GM21423 (cell line): Measurements from ENCODE around the gene COL4A1.
"Not testable (repeated sequence)": the region's sequence is repeated elsewhere in the genome, so short reads cannot be mapped to it uniquely, and the experiment has no call there.

ENCODE experiments used
- ATAC-seq: cut with Tn5 transposase; IDR thresholded peaks from one replicate; pipeline ENCODE4 v1.9.1; 2021; ENCODE audit warnings: mild to moderate bottlenecking, moderate library complexity; ENCODE audit not compliant: unreplicated experiment

COL4A1 gene

GRCh38 chr13:110125613-110126272, 181.2 kb downstream of the COL4A1 start:
- ATAC-seq, result no peak

- ATAC-seq, result no peak
These were observed 181.8 kb downstream of the COL4A1 start for GRCh38 chr13:110125157-110125556.

GRCh38 chr13:110124201-110124940, 182.6 kb downstream of the COL4A1 start:
- ATAC-seq, result no peak

- ATAC-seq, result no peak
These were observed 183.7 kb downstream of the COL4A1 start for GRCh38 chr13:110123041-110123809.

- ATAC-seq, result no peak
These were observed 185.4 kb downstream of the COL4A1 start for GRCh38 chr13:110121422-110122083.

- ATAC-seq, result no peak
These were observed 186.7 kb downstream of the COL4A1 start for GRCh38 chr13:110119935-110120905.

- no peak for ATAC-seq
These were observed 188.9 kb downstream of the COL4A1 start for GRCh38 chr13:110118106-110118505.

- peak; percentile 58 for ATAC-seq
These were observed 190.9 kb downstream of the COL4A1 start for GRCh38 chr13:110116072-110116487.

GRCh38 chr13:110115591-110115990, 191.4 kb downstream of the COL4A1 start:
- ATAC-seq, result no peak

GRCh38 chr13:110114316-110114715, 192.6 kb downstream of the COL4A1 start:
- no peak for ATAC-seq

- no peak for ATAC-seq
These were observed 193.6 kb downstream of the COL4A1 start for GRCh38 chr13:110113284-110113764.

- not testable (repeated sequence) for ATAC-seq
These were observed 194.6 kb downstream of the COL4A1 start for GRCh38 chr13:110112379-110112778.

GRCh38 chr13:110110783-110111182, 196.2 kb downstream of the COL4A1 start:
- no peak for ATAC-seq

GRCh38 chr13:110109910-110110309, 197.0 kb downstream of the COL4A1 start:
- ATAC-seq, result no peak

GRCh38 chr13:110109140-110109783, 197.7 kb downstream of the COL4A1 start:
- no peak for ATAC-seq

- ATAC-seq, result no peak
These were observed 198.4 kb downstream of the COL4A1 start for GRCh38 chr13:110108348-110109139.

- ATAC-seq, result no peak
These were observed 199.2 kb downstream of the COL4A1 start for GRCh38 chr13:110107568-110108347.

- ATAC-seq, result no peak
These were observed 200.2 kb downstream of the COL4A1 start for GRCh38 chr13:110106726-110107125.
